ENCODE measurements around the gene TPT1. TPM values are rescaled to one million over a fixed set of nuclear protein-coding genes. Genes with fewer than 3 reads are reported as not detected.

Gene TPT1
- total and polyA plus RNA-seq, 3 donors from 2014 or later = 789 to 2,831 (median 1,272) TPM

- Histone ChIP-seq H3K27me3 (no peaks in the 10 kb centered on the region), H3K27ac (no peak overlapping the region), H3K4me1 (no peaks in the 10 kb centered on the region), H3K9me3 (no peaks in the 10 kb centered on the region), H3K4me3 (no peak overlapping the region), H3K36me3 (ENCODE audit: low read depth, missing control alignments) (no peaks in the 10 kb centered on the region)
- TF ChIP-seq POLR2A (IDR thresholded peaks at IDR 0.05) (no peak), CTCF (IDR thresholded peaks at IDR 0.05) (no peak)
- 88 to 90% methylated on average over 3 of the region's 3 CpGs for WGBS, 2 donors
- intact Hi-C loops (cut with DNase I; ENCODE audit: low total_unique reads) = no loop called here
- no peak for DNase-seq
Measured at GRCh38 chr13:45289936-45290563, 50.9 kb downstream of the TPT1 start.

Small RNAs within 50 kb of the gene (small RNA-seq; reads per million reads assigned to genes)
- gene SNORA31 = 161 to 270 reads per million in 2 donors

Other genes starting within 250 kb of the TPT1 start
- gene GTF2F2, start 220.7 kb downstream of the TPT1 start, total RNA-seq = 10 to 100 TPM; 28.1 to 29.9 TPM
- 19.0 TPM for gene GTF2F2, start 220.7 kb downstream of the TPT1 start, polyA plus RNA-seq (ENCODE audit: insufficient read depth, low read depth, low replicate concordance)
- not detected for gene KCTD4, start 140.1 kb downstream of the TPT1 start, total RNA-seq
- not detected for gene KCTD4, start 140.1 kb downstream of the TPT1 start, polyA plus RNA-seq (ENCODE audit: insufficient read depth, low read depth, low replicate concordance)
- gene SLC25A30, start 77.2 kb upstream of the TPT1 start, total RNA-seq = 10 to 100 TPM; 15.7 to 16.4 TPM
- gene SLC25A30, start 77.2 kb upstream of the TPT1 start, polyA plus RNA-seq (ENCODE audit: insufficient read depth, low read depth, low replicate concordance) = 14.5 TPM
- gene COG3, start 123.8 kb upstream of the TPT1 start, total RNA-seq = 10 to 100 TPM; 39.6 to 46.1 TPM
- gene COG3, start 123.8 kb upstream of the TPT1 start, polyA plus RNA-seq (ENCODE audit: insufficient read depth, low read depth, low replicate concordance) = 22.5 TPM

Data from testis (tissue), 3 donors.